ENCODE results near the gene SLC2A4RG.

Gene SLC2A4RG

GRCh38 chr20:63699466-63700198, 39.9 kb upstream of the SLC2A4RG start:
- no peak for DNase-seq (ENCODE audit: low spot score)

DNA sequence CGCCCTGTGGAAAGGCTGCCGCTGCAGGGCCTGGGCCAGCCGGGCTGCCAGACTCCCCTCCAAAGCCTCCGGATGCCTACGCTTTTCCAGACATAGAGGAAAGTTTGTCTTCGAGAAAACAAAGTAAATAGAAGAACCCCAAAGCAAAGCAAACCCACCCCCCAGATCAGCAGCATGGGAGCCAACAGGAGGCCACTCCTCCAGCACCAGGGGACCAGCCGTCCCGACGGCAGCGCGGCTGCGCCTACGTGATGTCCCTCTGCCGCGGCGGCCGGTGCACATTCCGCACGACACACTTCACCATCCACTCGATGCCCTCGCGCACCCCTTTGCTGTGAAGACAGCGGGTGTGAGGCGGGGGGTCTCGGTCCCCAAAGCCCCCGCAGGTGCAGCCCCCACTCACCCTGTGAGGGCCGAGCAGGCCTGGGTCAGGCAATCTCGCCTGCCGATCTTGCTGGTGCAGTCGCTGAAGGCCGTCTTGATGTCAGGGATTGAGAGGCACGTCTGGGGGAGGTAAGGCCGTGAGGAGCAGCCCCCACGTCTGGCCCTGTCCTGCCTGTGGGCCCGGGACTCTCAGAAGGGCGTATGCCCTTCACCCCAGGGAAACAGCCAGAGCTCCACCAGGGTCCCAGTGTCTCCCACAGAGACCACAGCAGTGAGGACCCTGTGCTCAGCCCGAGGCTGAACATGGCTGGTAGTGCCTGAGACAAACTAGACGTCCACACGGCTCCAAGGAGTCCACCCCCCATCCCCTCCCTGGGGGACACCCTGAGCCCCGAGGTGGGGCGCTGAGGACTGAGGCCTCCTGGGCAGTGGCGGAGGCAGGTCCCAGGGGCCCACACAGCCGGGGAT, 39.2 kb upstream of the SLC2A4RG start:
- DNase-seq (ENCODE audit: low spot score): no peak

DNA sequence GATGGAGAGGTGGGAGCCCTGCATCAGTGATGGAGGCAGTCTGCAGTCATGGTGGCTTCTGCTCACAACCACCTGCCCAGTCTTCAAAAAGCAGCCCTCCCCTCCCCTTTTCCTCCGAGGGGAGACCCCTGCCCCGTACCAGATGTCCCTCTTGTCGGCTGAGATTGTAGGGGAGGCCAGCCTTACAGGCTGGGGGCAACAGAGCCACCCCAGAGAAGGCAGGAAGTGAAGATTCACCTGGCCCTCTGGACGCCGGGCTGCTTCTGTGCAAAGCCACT, 38.6 kb upstream of the SLC2A4RG start:
- no peak for DNase-seq (ENCODE audit: low spot score)

DNA sequence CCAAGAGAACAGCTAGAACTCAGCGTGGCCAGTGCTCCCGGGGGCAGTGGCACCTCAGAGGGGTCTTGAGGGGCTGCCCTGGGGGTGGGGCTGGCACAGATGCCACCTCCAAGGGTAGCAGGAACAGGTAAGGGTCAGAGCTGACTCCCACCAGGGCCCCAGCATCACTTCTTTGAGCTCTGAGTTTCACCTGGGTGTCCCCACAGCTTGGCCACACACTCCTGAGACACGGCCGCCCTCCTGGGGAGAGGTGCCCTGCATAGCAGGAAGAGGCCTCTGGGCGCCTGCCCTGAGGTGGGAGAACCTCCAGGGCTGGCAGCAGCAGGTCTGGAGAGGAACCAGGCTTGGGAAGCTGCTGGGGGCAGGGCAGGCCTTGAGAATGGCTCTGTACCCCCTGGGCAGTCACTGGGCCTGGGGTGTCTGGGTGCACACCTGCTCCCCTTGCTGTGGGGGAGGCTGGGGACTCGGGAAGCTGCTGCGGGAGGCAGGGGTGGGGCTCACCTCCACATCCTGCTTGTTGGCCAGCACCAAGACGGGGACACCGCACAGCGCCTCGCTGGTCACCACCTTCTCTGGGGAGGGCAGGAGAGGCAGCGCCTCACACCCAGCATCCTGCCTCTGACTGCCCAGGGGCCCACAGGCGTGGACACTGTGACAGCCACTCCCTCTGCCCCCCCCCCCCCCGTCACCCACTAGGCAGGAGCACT, 38.1 kb upstream of the SLC2A4RG start:
- DNase-seq (ENCODE audit: low spot score): no peak

DNA sequence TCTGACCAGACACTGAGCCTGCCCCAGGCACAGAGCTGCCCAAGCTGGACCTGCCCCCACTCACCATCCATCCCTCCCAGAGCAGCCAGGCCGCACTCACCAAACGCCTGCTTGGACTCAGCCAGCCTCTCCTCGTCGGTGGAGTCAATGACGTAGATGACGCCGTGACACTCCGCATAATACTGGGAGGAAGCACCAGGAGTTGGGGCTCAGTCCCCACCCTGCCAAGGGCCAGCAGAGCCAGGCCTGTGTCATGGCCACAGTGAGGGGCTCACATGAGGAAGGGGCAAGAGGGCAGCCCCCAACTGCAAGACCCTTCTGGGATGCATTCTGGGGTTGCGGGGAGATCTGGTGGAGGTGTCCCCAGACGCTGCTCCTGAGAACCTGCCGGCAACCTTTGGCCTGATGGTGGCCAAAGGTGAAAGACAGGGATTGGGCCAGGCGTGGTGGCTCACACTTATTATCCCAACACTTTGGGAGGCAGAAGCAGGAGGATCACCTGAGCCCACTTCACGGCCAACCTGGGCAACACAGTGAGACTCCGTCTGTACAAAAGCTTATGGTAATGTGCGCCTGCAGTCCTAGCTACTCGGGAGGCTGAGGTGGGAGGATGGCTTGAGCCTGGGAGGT, 37.4 kb upstream of the SLC2A4RG start:
- DNase-seq (ENCODE audit: low spot score): no peak

GRCh38 chr20:63702751-63703470, 36.7 kb upstream of the SLC2A4RG start:
- DNase-seq (ENCODE audit: low spot score): no peak

DNA sequence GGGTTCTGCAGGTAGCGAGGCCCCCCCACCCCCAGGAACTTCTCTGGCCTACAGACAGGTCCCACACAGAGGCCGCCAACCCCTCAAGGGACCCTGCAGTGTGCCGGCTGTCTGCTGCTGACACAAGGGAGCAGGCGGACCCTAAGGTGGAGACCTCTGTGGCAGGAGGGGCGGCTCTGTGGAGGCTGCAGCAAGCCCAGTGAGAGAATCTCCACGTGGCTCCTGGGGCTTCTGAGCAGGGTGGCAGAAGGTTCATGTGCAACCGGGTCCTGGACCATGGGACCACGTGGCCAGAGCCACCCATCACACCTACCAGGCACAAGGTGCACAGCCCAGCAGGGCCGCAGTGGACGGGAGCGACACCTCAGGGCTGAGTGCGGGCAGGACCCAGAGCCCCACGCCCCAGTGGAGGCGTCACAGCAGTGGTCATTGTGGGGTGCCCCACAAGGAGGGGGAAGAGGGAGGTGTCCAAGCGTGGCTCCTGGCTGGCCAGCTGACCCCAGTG, 36.1 kb upstream of the SLC2A4RG start:
- no peak for DNase-seq (ENCODE audit: low spot score)

- no peak for DNase-seq (ENCODE audit: low spot score)
Observed at GRCh38 chr20:63703976-63704748, 35.4 kb upstream of the SLC2A4RG start.

DNA sequence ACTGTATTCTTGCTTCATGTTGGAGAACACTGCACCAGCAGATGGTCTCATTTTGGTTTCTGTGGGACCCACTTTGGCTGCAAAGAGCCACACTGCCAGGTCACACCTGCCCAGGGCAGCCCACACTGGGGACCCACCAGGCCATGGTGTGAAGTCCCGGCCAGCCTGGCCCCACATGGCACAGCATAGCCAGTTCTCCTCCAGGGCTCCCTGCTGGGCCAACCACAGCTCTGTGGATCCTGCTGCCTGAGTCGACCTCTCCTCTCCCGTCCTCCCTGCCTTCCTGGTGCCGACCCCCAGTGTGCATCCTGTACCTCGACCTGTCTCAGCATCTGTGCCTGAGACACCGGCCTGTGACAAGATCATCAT, 34.8 kb upstream of the SLC2A4RG start:
- no peak for DNase-seq (ENCODE audit: low spot score)

DNA sequence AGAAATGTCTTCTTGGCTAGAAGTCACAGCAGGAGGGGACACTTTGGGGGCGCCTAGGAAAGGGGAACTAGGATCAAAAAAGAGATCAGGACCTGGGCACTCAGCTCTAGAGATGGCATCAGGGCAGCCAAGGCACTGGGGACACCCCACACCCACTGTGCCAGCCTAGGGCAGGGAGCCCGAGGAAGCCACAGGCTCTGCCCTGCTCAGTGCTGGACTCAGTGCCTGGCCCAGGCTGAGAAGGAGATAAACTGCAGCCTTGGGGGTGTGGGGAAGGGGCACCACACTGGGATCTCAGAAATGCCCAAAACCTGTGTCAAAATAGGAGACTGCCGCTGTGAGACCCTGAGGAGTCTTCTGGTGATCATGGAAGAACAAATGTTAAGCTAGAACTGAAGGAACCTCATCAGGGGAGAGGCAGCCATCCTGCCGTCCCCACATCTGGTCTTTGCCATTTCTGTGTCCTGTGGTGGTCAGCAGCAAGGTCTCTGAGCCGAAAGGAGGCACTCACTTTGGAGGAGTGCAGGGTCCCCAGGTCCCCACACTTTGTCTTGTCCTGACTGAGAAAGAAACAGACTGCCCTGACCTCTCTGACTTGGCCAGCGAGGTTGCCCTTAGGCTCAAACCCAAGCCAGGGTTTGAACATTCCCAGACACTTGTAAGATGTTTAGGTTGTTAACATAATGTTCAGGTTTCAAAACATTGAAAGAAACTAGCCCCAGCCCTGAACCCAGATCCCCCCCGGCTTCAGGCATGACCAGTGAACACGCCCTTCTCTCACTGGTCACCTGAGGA, 34.1 kb upstream of the SLC2A4RG start:
- DNase-seq (ENCODE audit: low spot score): no peak

DNA sequence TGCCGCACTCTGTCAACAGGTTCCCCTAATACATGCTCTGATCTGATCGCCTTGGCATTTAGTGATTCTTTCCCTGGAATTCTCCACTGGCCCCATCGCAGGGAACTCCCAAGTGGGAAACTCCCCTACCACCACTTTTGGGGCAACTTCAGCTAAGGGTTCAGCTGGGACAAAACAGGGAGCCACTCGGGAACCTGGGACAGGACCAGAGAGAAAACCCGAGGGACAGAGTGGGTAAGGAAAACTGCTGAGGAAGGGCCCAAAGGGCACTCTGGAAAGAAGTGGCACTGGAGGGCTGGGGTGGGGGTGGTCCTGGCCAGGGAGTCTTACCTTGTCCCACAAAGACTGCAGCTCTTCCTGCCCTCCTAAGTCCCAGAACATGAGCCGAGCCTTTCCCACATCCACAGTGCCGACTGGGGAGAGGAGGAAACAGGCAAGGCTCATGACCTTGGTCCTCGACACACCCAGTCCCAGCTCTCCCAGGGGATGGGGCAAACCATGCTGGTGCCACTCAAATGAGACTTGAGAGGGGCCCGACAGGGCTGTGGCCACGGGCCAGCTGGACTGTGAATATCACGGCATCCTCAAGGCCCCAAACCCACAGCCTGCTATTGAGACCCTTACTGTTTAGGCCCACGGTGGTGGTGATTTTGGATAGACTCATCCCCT, 33.4 kb upstream of the SLC2A4RG start:
- DNase-seq (ENCODE audit: low spot score): no peak

DNA sequence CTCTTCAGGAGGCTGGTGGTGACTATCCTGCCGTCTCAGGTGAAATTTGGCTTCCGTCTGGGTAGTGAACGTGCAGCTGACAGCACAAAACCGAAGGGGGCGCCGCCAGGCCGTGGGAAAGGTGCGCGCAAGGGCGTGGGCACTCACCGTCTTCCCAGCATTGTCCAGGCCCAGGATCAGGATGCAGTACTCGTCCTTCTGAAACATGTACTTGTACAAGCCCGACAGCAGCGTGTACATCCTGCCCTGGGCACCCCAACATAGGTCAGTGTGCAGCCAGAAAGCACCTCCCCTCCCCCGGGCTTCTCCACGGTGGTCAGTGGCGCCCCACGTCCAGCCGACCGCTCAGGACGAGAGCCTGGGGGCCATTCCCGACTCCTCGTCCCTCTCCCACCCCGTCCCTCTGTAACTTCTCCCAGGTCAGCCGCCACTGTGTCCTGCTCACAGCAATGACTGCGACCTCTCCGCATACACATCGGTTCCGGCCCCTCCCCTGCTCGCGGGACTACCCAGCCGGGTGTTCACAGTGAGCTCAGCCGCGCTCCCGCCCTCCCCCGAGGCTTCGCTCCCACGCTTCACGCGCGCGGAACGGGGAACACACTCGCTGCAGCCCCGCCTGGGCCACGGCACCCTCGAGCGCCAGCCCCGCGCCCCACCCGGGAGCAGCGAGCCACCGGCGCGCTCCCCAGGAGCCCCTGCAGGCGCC, 32.6 kb upstream of the SLC2A4RG start:
- peak; percentile 53 for DNase-seq (ENCODE audit: low spot score)

GRCh38 chr20:63707558-63708300, 31.8 kb upstream of the SLC2A4RG start, which contains the start of the genes ARFRP1 and ZGPAT:
TSS of gene ARFRP1 (minus strand) at chr20:63707976. CDS start at chr20:63707091, 885 bp downstream.
TSS of gene ZGPAT (plus strand) at chr20:63708039. CDS start at chr20:63708581, 542 bp downstream.
- DNase-seq (ENCODE audit: low spot score): peak; percentile 83

GRCh38 chr20:63708301-63709148, 31.1 kb upstream of the SLC2A4RG start:
- DNase-seq (ENCODE audit: low spot score): no peak

DNA sequence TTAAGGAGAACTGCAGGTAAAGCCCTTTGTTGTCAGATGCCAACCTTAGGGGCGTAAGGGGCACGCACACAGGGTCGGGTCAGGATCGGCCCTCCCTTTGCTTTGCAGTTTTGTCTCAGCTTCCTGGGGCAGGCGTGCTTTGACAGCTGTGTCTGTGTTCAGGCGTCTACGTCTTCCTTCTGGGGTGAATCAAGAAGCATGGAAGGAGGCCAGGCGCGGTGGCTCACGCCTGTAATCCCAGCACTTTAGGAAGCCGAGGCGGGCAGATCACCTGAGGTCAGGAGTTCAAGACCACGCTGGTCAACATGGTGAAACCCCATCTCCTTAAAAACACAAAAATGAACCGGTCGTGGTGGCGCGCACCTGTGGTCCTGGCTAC, 30.4 kb upstream of the SLC2A4RG start:
- no peak for DNase-seq (ENCODE audit: low spot score)

DNA sequence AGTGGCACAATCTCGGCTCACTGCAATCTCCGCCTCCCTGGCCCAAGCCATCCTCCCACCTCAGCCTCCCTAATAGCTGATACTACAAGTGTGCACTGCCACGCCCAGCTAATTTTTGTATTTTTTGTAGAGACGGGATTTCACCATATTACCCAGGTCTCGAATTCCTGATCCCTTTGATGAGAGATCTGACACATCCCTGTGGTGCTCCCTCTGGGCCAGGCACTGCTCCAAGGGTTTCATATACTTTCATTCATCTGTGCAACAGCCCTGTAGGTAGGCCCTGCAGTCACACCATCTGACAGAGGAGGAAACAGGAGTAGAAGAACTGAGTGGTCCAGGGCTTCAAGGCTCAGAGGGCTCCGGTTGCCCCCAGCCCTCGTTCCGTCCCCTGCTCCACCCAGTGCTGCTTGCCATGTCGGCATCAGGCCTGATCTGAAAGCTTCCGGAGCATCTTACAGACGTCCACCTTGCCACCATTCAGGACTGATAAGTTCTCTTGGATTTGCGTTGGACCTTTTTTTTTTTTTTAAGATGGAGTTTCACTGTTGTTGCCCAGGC, 28.4 kb upstream of the SLC2A4RG start:
- DNase-seq (ENCODE audit: low spot score): no peak

DNA sequence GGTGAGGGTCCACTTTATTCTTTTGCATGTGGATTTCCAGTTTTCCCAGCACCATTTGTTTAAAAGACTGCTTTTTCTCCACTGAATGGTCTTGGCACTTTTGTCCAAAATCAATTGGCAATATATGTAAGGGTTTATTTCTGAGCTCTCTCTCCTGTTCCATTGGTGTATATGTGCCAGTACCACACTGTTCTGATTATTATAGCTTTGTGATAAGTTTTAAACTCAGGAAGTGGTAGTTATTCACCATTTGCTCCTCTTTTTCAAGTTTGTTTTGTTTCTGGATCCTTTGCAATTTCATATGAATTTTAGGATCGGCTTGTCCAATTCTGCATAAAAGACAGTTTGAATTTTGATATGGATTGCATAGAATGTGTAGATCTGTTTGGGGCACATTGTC, 27.4 kb upstream of the SLC2A4RG start:
- no peak for DNase-seq (ENCODE audit: low spot score)

Measured in LoVo (cell line).